ENCODE measurements around the gene FOXF2. TPM values are rescaled to one million over a fixed set of nuclear protein-coding genes. Genes with fewer than 3 reads are reported as not detected.

FOXF2 gene
- polyA plus RNA-seq, 3 donors from 2014 or later: not detected

DNA sequence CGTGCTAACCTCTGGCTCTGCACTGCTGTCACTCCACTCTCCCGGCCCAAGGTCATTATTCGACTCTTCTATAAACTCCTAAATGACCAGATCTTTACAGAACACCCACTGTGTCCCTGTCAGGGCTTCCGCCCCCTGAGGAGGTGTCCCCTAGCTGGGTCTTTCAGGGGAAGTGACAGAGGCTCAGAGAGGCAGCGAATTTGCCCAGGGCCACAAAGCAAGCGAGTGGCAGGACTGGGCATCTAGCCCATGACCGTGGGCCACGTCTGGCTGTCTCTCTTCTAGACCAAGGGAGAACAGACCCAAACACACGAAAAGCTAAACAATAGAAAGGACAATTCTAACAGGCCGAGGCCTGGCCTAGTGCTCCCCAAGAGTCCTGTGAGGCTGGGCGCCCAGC lies 27.4 kb downstream of the FOXF2 start:
- Mint-ChIP-seq H3K27ac (no peak overlapping the region), H3K36me3 (no peaks in the 10 kb centered on the region), H3K27me3 (ENCODE audit: low read depth in 3 of 3) (peaks cover 5 to 10% (median 6%) of the 10 kb centered on the region in 3 donors), H3K4me1 (no peaks in the 10 kb centered on the region), H3K9me3 (peaks cover 0 to 5% (median 3%) of the 10 kb centered on the region in 6 donors), H3K4me3 (no peak overlapping the region)
- no peak for DNase-seq

DNA sequence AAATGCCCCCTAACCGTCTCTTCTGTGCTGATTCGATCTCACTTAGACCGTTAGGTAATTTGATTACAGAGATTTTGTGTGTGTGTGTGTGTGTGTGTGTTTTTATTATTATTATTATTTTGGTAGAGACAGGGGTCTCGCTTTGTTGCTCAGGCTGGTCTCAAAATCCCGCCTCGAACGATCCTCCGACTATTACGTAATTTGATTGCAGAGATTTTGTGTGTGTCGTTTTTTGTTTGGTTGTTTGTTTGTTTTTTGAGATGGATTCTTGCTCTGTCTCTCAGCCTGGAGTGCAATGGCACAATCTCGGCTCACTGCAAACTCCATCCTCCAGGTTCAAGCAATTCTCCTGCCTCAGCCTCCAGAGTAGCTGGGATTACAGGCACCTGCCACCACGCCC lies 28.3 kb downstream of the FOXF2 start:
- no peak for DNase-seq
- Mint-ChIP-seq H3K27me3 (ENCODE audit: low read depth in 3 of 3) (peaks cover 5 to 8% (median 6%) of the 10 kb centered on the region in 3 donors), H3K4me3 (no peak overlapping the region), H3K9me3 (peaks cover 0 to 5% (median 3%) of the 10 kb centered on the region in 6 donors), H3K4me1 (no peaks in the 10 kb centered on the region), H3K27ac (no peak overlapping the region), H3K36me3 (no peaks in the 10 kb centered on the region)

DNA sequence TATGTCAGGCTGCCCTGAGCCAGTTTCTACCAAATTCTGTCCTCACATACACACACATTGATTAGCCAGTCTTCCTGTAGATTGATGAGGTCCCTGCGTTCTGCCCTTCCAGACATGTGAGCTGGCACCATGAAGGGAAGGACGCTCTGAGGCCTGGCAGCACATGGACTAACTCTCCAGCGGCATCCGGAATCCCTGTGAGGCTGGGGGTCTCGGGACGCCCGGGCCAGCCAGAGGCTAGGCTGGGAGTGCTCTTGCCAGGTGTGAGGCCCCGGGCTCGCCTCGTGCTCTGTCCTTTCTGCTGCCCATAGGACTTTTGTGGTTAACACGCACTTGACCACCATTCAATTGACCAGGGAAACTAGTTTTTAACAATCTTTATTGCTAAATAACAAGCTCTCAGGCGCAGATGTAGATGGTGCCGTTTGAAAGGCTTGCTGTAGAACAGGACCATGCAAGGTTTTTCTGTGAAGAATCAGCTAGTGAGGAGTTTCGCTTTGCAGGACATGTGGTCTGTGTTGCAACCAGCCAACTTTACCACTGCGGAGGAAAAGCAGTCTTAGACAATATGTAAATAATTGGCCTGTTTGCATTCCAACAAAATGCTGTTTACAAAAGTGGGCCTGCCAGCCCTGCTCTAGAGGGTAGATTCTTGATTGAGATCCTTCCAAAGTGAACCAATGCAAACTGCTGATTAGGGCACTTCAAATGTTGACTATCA lies 29.3 kb downstream of the FOXF2 start:
- Mint-ChIP-seq H3K4me1 (no peaks in the 10 kb centered on the region), H3K27ac (no peak overlapping the region), H3K9me3 (peaks cover 0 to 5% (median 3%) of the 10 kb centered on the region in 6 donors), H3K4me3 (no peak overlapping the region), H3K27me3 (ENCODE audit: low read depth in 3 of 3) (peaks cover 5 to 8% (median 6%) of the 10 kb centered on the region in 3 donors), H3K36me3 (no peaks in the 10 kb centered on the region)
- no peak for DNase-seq

DNA sequence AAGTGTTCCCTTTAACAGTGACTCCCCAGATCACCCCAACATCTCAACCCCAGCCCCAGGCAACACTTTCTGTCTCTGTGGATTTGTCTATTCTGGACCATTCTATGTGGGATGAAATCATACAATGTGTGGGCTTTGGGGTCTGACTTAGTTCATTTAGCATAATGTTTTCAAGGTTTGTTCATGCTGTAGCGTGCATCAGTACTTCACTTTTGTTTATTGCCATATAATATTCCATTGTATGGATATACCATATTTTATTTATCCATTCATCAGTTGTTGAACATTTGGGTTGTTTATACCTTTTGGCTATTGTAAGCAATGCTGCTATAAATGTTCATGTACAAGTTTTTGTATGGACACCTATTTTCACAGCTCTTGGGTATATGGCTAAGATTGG lies 31.0 kb downstream of the FOXF2 start:
- Mint-ChIP-seq H3K4me1 (no peaks in the 10 kb centered on the region), H3K4me3 (no peak overlapping the region), H3K27ac (no peak overlapping the region), H3K36me3 (no peaks in the 10 kb centered on the region), H3K9me3 (peaks cover 0 to 5% (median 3%) of the 10 kb centered on the region in 6 donors), H3K27me3 (ENCODE audit: low read depth in 3 of 3) (peaks cover 5 to 8% (median 6%) of the 10 kb centered on the region in 3 donors)
- no peak for DNase-seq

DNA sequence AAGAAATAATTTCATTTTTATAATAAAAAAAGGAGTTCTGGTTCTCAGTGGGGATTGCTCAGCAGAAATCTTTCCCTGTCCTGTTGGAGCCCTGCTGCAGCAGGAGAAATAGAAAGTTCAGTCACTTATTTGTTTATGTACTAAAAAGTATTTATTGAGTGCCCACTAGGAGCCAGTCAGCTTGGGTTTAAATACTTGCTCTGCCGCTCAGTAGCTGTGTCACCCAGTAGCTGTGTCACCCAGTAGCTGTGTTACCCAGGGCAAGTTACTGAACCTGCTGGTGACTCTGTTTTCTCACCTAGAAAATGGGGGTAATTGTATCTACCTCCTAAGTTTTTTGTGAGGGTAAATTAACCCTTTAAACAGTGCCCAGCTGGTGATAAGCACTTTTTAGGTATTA lies 32.9 kb downstream of the FOXF2 start:
- H3K4me3 Mint-ChIP-seq: no peak overlapping the region
- no peaks in the 10 kb centered on the region for H3K36me3 Mint-ChIP-seq
- DNase-seq: no peak
- no peak overlapping the region for H3K27ac Mint-ChIP-seq
- peaks cover 6 to 12% (median 9%) of the 10 kb centered on the region in 3 donors for H3K27me3 Mint-ChIP-seq (ENCODE audit: low read depth in 3 of 3)
- H3K4me1 Mint-ChIP-seq: no peaks in the 10 kb centered on the region
- H3K9me3 Mint-ChIP-seq: peaks cover 0 to 5% (median 3%) of the 10 kb centered on the region in 6 donors

DNA sequence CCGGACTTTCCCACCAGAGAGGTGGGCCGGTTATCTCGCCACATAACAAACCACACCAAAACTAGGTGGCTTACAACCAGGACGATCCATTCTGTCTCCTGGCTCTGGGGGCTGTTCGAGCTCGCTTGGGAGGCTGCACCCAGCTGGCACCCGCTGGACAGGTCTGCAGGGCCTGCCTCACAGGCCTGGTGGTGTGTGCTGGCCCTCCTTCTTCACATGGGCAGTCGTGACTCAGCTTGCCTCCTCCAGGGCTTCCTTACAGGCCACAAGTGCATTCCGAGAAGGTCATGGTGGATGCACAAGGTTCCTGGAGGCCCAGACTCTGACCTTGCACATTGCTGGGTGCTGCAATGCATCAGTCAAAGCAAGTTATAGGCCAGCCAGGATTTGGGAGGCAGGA lies 34.2 kb downstream of the FOXF2 start:
- Mint-ChIP-seq H3K4me3 (no peak overlapping the region), H3K4me1 (no peaks in the 10 kb centered on the region), H3K27ac (no peak overlapping the region), H3K36me3 (no peaks in the 10 kb centered on the region), H3K9me3 (peaks cover 0 to 5% (median 3%) of the 10 kb centered on the region in 6 donors), H3K27me3 (ENCODE audit: low read depth in 3 of 3) (peaks cover 6 to 12% (median 10%) of the 10 kb centered on the region in 3 donors)
- no peak for DNase-seq

DNA sequence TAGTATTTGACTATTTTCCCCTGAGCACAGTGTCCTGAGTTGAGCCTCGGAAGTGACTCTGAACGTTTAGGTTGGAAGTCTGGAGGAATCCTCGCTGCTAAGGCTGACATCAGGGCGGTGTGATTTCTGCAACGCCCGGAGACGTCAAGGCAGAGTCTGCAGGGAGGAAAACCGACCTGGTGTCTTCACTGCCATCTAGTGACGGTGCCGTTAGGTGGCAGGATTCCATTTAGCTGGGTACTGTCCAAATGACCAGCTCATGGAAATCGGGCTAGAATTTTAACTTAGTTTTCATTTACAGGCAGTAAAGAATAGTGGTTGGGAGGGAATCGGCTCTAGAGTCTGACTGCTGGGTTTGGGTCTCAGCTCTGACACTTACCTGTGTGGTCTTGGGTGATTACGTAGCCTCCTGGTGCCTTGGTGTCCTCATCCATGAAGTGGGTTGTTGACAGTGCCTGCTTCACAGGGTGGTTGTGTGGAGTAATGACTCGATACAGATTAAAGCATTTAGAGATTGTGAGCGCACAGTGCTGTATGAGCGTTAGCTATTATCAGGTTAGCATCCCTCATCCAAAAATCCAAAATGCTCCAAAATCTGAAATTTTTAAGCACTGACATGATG lies 35.0 kb downstream of the FOXF2 start:
- Mint-ChIP-seq H3K4me3 (peak overlapping the region in 1 of 5 donors; percentile 35), H3K9me3 (peaks cover 0 to 5% (median 3%) of the 10 kb centered on the region in 6 donors), H3K36me3 (no peaks in the 10 kb centered on the region), H3K4me1 (no peaks in the 10 kb centered on the region), H3K27ac (no peak overlapping the region), H3K27me3 (ENCODE audit: low read depth in 3 of 3) (peaks cover 6 to 12% (median 10%) of the 10 kb centered on the region in 3 donors)
- no peak for DNase-seq

DNA sequence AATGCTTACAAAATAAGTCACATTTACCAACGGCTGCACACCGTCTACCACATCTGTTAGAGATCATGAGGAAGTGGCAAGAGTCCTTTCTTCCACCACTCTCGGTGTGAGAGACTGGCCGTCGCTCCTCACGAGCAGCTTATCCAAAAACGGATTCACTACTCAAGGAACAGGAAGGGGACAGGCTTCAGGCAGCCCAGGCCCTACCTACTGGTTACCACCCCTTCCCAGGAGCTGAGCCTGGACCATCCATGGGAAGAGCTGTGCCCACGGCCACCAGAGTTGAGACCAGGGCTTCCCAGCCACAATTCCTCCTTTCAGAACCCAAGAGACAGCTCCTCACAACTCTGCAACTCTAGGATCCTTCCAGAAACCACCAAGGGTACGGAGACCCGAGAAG lies 37.0 kb downstream of the FOXF2 start:
- Mint-ChIP-seq H3K27me3 (ENCODE audit: low read depth in 3 of 3) (peaks cover 4 to 6% (median 5%) of the 10 kb centered on the region in 3 donors), H3K27ac (no peak overlapping the region), H3K36me3 (no peaks in the 10 kb centered on the region), H3K4me1 (no peaks in the 10 kb centered on the region), H3K9me3 (no peaks in the 10 kb centered on the region), H3K4me3 (no peak overlapping the region)
- DNase-seq: no peak

DNA sequence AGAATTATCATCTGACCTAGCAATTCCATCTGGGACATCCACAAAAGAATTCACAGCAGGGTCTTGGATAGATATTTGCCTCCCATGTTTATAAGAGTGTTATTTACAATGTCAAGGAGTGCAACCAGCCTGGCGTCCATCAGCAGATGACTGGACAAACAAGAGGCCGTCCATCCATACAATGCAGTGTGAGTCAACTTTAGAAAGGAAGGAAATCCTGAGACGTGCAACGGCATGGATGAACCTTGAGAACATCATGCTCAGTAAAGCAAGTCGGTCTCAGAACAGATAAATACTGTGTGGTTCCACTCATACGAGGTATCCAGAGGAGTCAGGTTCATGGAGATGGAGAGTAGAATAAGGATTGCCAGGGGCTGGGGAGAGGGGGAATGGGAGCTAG lies 46.4 kb downstream of the FOXF2 start:
- no peak overlapping the region for H3K27ac Mint-ChIP-seq
- H3K36me3 Mint-ChIP-seq: no peaks in the 10 kb centered on the region
- peaks cover 0 to 1% (median 0%) of the 10 kb centered on the region in 6 donors for H3K9me3 Mint-ChIP-seq
- H3K4me3 Mint-ChIP-seq: no peak overlapping the region
- DNase-seq: no peak
- H3K4me1 Mint-ChIP-seq: no peaks in the 10 kb centered on the region
- peaks cover 3 to 24% (median 16%) of the 10 kb centered on the region in 3 donors for H3K27me3 Mint-ChIP-seq (ENCODE audit: low read depth in 3 of 3)

DNA sequence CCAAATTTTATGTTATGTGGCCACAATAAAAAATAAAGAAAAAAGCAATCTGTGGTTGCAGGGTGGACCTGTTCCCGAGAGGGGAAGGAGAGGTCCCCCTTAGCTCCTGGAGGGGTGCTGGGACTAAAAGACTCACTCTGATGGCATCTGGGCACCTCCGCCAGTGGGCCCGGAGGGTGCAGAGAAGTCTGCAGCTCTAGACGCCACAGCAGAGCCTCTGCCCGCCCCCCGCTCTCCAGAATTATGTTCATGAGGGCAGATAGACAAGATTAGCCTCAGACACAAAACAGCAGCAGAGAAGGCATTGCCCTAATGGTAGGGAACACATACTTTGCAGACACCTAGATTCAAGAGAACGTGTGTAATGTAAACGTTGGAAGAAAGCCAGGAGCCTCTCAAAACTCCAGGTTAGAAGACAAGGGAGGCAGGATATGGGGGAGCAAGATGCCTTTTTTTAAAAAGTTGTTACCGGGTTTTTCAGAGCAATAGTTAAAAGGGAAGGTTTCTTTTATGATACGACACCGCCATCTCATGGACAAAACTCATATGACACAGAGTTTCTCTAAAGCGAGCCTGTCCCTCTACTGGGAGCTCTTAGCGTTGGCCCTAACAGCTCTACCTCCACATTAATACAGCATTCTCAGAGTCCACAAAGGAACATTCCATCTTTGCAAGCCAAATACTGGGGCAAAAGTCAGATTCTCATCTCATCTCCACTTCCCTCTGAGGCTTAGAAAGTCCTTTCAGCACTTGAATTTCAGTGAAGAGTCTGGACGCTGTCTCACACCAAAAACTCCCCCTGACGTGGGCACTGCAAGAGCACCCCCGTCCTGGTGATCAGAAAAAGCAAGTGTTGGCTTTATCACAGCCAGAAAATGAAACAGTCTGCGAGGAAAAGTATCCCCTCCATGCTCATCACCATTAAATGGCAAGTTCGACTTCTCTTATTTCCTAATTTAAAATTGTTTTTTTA lies 47.2 kb downstream of the FOXF2 start:
- no peak overlapping the region for H3K27ac Mint-ChIP-seq
- H3K4me3 Mint-ChIP-seq: no peak overlapping the region
- no peaks in the 10 kb centered on the region for H3K4me1 Mint-ChIP-seq
- H3K27me3 Mint-ChIP-seq (ENCODE audit: low read depth in 3 of 3): peaks cover 3 to 24% (median 14%) of the 10 kb centered on the region in 3 donors
- no peaks in the 10 kb centered on the region for H3K36me3 Mint-ChIP-seq
- peaks cover 0 to 1% (median 0%) of the 10 kb centered on the region in 6 donors for H3K9me3 Mint-ChIP-seq
- DNase-seq: peak; percentile 14 to 42 (median 31)

DNA sequence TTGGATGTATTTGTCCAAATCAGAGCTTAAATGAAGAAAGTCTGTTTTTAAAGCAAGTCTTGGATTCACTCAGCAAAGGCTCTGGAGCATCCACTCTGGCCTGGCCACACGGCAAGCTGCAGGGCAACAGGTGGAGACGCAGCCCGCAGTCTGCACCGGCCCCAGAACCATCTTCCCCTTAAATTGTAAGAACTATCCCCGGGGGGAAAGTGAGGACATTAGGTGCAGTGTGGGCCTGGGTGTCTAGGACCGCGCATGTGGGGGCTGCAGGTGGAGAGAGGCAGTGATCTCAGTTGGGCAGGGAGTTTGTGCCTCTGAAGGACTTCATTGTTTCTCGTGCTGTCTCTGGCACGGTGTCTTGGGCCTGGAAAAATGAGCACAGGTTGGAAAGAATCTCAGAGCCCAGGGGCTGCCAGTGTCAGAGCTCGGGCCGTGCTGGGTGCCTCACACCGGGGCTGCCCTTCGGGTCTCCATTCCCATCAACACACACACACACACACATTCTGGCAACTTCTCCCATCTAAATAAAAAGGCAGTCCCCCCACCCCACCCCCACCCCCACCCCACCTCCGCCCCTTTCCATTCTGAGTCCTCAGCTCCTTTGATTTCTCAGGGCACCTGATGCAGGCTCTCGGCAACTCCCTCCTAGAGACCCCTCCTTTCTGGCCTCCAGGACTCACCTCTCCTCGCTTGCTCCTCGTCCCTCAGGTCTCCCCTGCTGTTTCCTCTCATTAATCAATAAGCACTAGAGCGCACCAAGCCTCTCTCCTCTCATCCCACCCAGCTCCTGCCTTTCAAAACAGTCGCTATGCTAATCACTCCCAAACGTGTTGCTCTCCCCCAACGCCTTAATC lies 48.4 kb downstream of the FOXF2 start:
- Mint-ChIP-seq H3K4me3 (no peak overlapping the region), H3K36me3 (no peaks in the 10 kb centered on the region), H3K9me3 (peaks cover 0 to 1% (median 0%) of the 10 kb centered on the region in 6 donors), H3K27me3 (ENCODE audit: low read depth in 3 of 3) (peaks cover 3 to 24% (median 15%) of the 10 kb centered on the region in 3 donors), H3K27ac (no peak overlapping the region), H3K4me1 (no peaks in the 10 kb centered on the region)
- DNase-seq: no peak

DNA sequence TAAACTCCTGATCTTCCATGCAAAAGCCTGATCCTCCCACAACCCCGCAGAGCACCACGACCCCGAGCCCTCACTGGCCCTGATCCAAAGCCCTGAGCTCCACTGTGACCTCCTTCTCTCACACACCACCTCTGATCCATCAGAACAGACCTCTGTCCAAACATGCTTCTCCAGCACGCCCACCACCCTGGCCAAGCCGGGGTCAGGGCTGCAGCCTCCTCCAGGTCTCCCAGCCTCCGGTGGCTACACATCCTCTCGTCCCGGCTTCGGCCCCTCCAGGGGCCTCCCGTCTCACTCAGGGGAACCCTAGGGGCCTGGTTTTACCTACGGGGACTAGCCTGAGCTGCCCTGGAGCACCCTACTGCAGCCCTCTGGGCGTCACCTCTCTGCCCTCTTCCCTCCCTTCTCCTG lies 49.1 kb downstream of the FOXF2 start:
- H3K4me1 Mint-ChIP-seq: no peaks in the 10 kb centered on the region
- H3K9me3 Mint-ChIP-seq: no peaks in the 10 kb centered on the region
- no peak overlapping the region for H3K27ac Mint-ChIP-seq
- no peak overlapping the region for H3K4me3 Mint-ChIP-seq
- no peaks in the 10 kb centered on the region for H3K36me3 Mint-ChIP-seq
- no peak for DNase-seq
- H3K27me3 Mint-ChIP-seq (ENCODE audit: low read depth in 3 of 3): peaks cover 3 to 27% (median 14%) of the 10 kb centered on the region in 3 donors

DNA sequence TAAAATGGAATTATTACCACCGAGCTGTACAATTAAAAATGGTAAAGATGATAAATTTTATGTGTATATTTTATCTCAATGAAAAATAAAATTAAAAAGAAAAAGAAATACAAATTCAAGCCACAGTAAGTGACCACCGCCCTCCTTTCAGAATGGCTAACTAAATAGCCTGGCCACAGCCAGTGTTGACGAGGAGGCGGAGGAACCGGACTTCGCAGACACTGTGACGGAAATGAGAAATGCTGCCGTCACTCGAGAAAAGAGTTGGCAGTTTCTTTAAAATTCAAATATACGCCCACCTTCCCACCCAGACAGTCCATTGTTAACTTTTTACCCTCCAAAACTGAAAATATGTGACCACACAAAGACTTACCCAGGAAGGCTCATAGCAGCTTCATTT lies 50.0 kb downstream of the FOXF2 start:
- Mint-ChIP-seq H3K4me3 (no peak overlapping the region), H3K27me3 (ENCODE audit: low read depth in 3 of 3) (peaks cover 3 to 28% (median 13%) of the 10 kb centered on the region in 3 donors), H3K27ac (no peak overlapping the region), H3K4me1 (no peaks in the 10 kb centered on the region), H3K9me3 (no peaks in the 10 kb centered on the region), H3K36me3 (no peaks in the 10 kb centered on the region)
- DNase-seq: no peak

Data from immature natural killer cell (primary cell).